ENCODE data around the gene MAPRE2. TPM values are rescaled to one million over a fixed set of nuclear protein-coding genes. Genes with fewer than 3 reads are reported as not detected.

The MAPRE2 gene
- polyA plus RNA-seq, 1 donor from 2014 or later, result 58.9 TPM

GRCh38 chr18:35050705-35051195 lies 9.5 kb downstream of the MAPRE2 start:
- no peaks in the 10 kb centered on the region for H3K9me2 ChIP-seq (ENCODE audit: insufficient read depth, low read length)
- peaks cover 4% of the 10 kb centered on the region for H3F3A ChIP-seq (ENCODE audit: insufficient read depth, low read length, poor library complexity, severe bottlenecking)
- no peak overlapping the region for H2AFZ ChIP-seq (ENCODE audit: low read depth, low read length)
- H3K27me3 ChIP-seq (ENCODE audit: insufficient read depth, low read depth, low read length), result no peaks in the 10 kb centered on the region
- peaks cover 83% of the 10 kb centered on the region for H3K79me2 ChIP-seq (replicated peaks; ENCODE audit: insufficient read depth, low read length)
- H3K27ac ChIP-seq (ENCODE audit: low read length), result no peak overlapping the region
- H3K4me3 ChIP-seq (ENCODE audit: low read length), result peak overlapping the region; percentile 25
- H3K36me3 ChIP-seq (ENCODE audit: insufficient read depth, low read length), result no peaks in the 10 kb centered on the region
- H3K9me3 ChIP-seq (ENCODE audit: low read length), result no peaks in the 10 kb centered on the region
- no peak overlapping the region for H3K9ac ChIP-seq (ENCODE audit: low read length)
- no peak overlapping the region for H3K4me2 ChIP-seq (ENCODE audit: low read length)
- peaks cover 34% of the 10 kb centered on the region for H4K20me1 ChIP-seq (ENCODE audit: insufficient read depth)
- no peak for TF ChIP-seq EP300 (conservative IDR thresholded peaks at IDR 0.05; ENCODE audit: poor library complexity, severe bottlenecking)
- no peak for TF ChIP-seq EZH2 (IDR thresholded peaks at IDR 0.05; ENCODE audit: borderline replicate concordance, insufficient read depth, low read length, poor library complexity, severe bottlenecking)
- TF ChIP-seq POLR2AphosphoS5 (IDR thresholded peaks at IDR 0.05), result no peak
- TF ChIP-seq MXI1 (conservative IDR thresholded peaks at IDR 0.05; ENCODE audit: poor library complexity, severe bottlenecking), result no peak
- no peak for TF ChIP-seq SMC3 (conservative IDR thresholded peaks at IDR 0.05; ENCODE audit: poor library complexity)
- TF ChIP-seq CTCF (IDR thresholded peaks at IDR 0.05; ENCODE audit: poor library complexity, severe bottlenecking), result no peak
- TF ChIP-seq RAD21 (conservative IDR thresholded peaks at IDR 0.05), result no peak
- no peak for TF ChIP-seq REST (IDR thresholded peaks at IDR 0.05; ENCODE audit: borderline replicate concordance)
- TF ChIP-seq TAF1 (IDR thresholded peaks at IDR 0.05; ENCODE audit: low read depth), result no peak

- H3K9me3 ChIP-seq (ENCODE audit: low read length), result no peaks in the 10 kb centered on the region
- TF ChIP-seq MXI1 (conservative IDR thresholded peaks at IDR 0.05; ENCODE audit: poor library complexity, severe bottlenecking), result no peak
- no peak for TF ChIP-seq EZH2 (IDR thresholded peaks at IDR 0.05; ENCODE audit: borderline replicate concordance, insufficient read depth, low read length, poor library complexity, severe bottlenecking)
- no peak for TF ChIP-seq CTCF (IDR thresholded peaks at IDR 0.05; ENCODE audit: poor library complexity, severe bottlenecking)
- TF ChIP-seq TAF1 (IDR thresholded peaks at IDR 0.05; ENCODE audit: low read depth), result no peak
- no peak for TF ChIP-seq POLR2AphosphoS5 (IDR thresholded peaks at IDR 0.05)
- no peak for TF ChIP-seq EP300 (conservative IDR thresholded peaks at IDR 0.05; ENCODE audit: poor library complexity, severe bottlenecking)
- no peak for TF ChIP-seq SMC3 (conservative IDR thresholded peaks at IDR 0.05; ENCODE audit: poor library complexity)
- no peak for TF ChIP-seq REST (IDR thresholded peaks at IDR 0.05; ENCODE audit: borderline replicate concordance)
- no peak for TF ChIP-seq RAD21 (conservative IDR thresholded peaks at IDR 0.05)
- no peak overlapping the region for H3K27ac ChIP-seq (ENCODE audit: low read length)
- peaks cover 27% of the 10 kb centered on the region for H4K20me1 ChIP-seq (ENCODE audit: insufficient read depth)
- H2AFZ ChIP-seq (ENCODE audit: low read depth, low read length), result no peak overlapping the region
- H3K9me2 ChIP-seq (ENCODE audit: insufficient read depth, low read length), result no peaks in the 10 kb centered on the region
- no peaks in the 10 kb centered on the region for H3K36me3 ChIP-seq (ENCODE audit: insufficient read depth, low read length)
- H3F3A ChIP-seq (ENCODE audit: insufficient read depth, low read length, poor library complexity, severe bottlenecking), result peaks cover 4% of the 10 kb centered on the region
- no peaks in the 10 kb centered on the region for H3K27me3 ChIP-seq (ENCODE audit: insufficient read depth, low read depth, low read length)
- H3K4me3 ChIP-seq (ENCODE audit: low read length), result no peak overlapping the region
- H3K79me2 ChIP-seq (replicated peaks; ENCODE audit: insufficient read depth, low read length), result peaks cover 83% of the 10 kb centered on the region
- no peak overlapping the region for H3K4me2 ChIP-seq (ENCODE audit: low read length)
- no peak overlapping the region for H3K9ac ChIP-seq (ENCODE audit: low read length)
Measured at GRCh38 chr18:35051641-35052377, 10.6 kb downstream of the MAPRE2 start.
